Suprapubic skin (tissue), 4 donors: Measurements from ENCODE around the gene PEPD. TPM values are rescaled to one million over a fixed set of nuclear protein-coding genes. Genes with fewer than 3 reads are reported as not detected.
"Not testable (repeated sequence)": the region's sequence is repeated elsewhere in the genome, so short reads cannot be mapped to it uniquely, and the experiment has no call there.

Source experiments
- DNase-seq, 2 donors: peaks; one replicate each; pipeline ENCODE4 v3.0.0-alpha.2; 2019; ENCODE audit warnings: low spot score in 2 of 2
- H3K27ac ChIP-seq: fragments of 200-600 bp; sonication (generic); one replicate; pipeline ENCODE4 v1.5.1; 2019
- H3K27me3 ChIP-seq: fragments of 200-600 bp; sonication (generic); one replicate; pipeline ENCODE4 v1.5.1; 2019
- H3K36me3 ChIP-seq: fragments of 200-600 bp; sonication (generic); one replicate; pipeline ENCODE4 v1.5.1; 2019
- H3K4me1 ChIP-seq: fragments of 200-600 bp; sonication (generic); one replicate; pipeline ENCODE4 v1.5.1; 2019
- H3K4me3 ChIP-seq: fragments of 200-600 bp; sonication (generic); one replicate; pipeline ENCODE4 v1.5.1; 2019; ENCODE audit warnings: mild to moderate bottlenecking
- H3K9me3 ChIP-seq: fragments of 200-600 bp; sonication (generic); one replicate; pipeline ENCODE4 v1.5.1; 2019
- EP300 ChIP-seq: sonication (generic); formaldehyde crosslinking; IDR thresholded peaks from one replicate; pipeline ENCODE4 v1.6.1; 2017; ENCODE audit warnings: antibody characterized with exemption
- POLR2A ChIP-seq, 2 donors: fragments of 450-650 bp; IDR thresholded peaks; one replicate each; pipeline ENCODE4 v1.6.1; 2017; ENCODE audit warnings: antibody characterized with exemption in 2 of 2, mild to moderate bottlenecking in 2 of 2, moderate library complexity in 2 of 2
- POLR2AphosphoS5 ChIP-seq, 3 donors: sonication (generic); formaldehyde crosslinking; IDR thresholded peaks; one replicate each; pipeline ENCODE4 v1.6.1; 2017; ENCODE audit warnings: antibody characterized with exemption in 3 of 3
- WGBS: methylation state at CpG from one replicate; pipeline ENCODE4 v1.1.5; 2018; 5-methylcytosine and 5-hydroxymethylcytosine counted together
- total RNA-seq, 4 donors: library from RNA; depleted of rRNA; stranded (reverse); fragments of >200 nt; gene quantifications; one replicate each; pipeline ENCODE4 v1.1.0, GENCODE V29; 2016
- TF ChIP-seq, protein P1 (sequence below), 2 donors: fragments of 200-600 bp in 1 of 2; fragments of 450-650 bp in 1 of 2; sonication (generic) in 1 of 2; IDR thresholded peaks; one replicate each; pipeline ENCODE4 v1.5.1; 2016 to 2019; ENCODE audit warnings: antibody characterized with exemption in 2 of 2, mild to moderate bottlenecking in 1 of 2, moderate library complexity in 1 of 2

PEPD gene
- total RNA-seq, 4 donors from 2014 or later: 35.2 to 73.8 (median 55.9) TPM

DNA sequence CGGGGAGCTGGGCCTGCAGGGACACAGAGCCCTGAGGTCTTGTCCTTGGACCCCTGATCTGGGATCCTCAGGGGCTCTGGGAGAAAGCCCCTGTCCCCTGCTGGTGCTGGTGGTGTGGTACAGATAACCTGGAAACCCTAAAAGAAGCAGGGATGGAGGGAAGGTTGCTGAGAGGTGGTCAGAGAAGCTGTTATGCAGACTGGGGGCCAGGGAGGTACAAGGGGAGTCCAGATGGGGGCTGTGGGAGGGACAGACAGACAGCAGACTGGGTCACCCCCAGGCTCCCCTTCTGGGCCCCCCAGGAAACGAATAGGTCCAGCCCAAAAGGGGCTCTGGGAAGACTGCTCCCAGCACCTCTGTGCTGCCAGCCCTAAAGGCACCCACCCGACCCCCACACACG lies 34.7 kb upstream of the PEPD start:
- Histone ChIP-seq H3K9me3 (no peaks in the 10 kb centered on the region), H3K27ac (no peak overlapping the region), H3K4me3 (no peak overlapping the region), H3K36me3 (no peaks in the 10 kb centered on the region), H3K27me3 (peaks cover 8% of the 10 kb centered on the region), H3K4me1 (peaks cover 9% of the 10 kb centered on the region)
- no peak for DNase-seq
- TF ChIP-seq POLR2AphosphoS5 (IDR thresholded peaks at IDR 0.05): no peak
- TF ChIP-seq, protein P1, sequence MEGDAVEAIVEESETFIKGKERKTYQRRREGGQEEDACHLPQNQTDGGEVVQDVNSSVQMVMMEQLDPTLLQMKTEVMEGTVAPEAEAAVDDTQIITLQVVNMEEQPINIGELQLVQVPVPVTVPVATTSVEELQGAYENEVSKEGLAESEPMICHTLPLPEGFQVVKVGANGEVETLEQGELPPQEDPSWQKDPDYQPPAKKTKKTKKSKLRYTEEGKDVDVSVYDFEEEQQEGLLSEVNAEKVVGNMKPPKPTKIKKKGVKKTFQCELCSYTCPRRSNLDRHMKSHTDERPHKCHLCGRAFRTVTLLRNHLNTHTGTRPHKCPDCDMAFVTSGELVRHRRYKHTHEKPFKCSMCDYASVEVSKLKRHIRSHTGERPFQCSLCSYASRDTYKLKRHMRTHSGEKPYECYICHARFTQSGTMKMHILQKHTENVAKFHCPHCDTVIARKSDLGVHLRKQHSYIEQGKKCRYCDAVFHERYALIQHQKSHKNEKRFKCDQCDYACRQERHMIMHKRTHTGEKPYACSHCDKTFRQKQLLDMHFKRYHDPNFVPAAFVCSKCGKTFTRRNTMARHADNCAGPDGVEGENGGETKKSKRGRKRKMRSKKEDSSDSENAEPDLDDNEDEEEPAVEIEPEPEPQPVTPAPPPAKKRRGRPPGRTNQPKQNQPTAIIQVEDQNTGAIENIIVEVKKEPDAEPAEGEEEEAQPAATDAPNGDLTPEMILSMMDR (IDR thresholded peaks at IDR 0.05): no peak
- TF ChIP-seq EP300: no peak
- TF ChIP-seq POLR2A (IDR thresholded peaks at IDR 0.05): no peak
- 70% methylated on average over 4 of the region's 4 CpGs for WGBS

DNA sequence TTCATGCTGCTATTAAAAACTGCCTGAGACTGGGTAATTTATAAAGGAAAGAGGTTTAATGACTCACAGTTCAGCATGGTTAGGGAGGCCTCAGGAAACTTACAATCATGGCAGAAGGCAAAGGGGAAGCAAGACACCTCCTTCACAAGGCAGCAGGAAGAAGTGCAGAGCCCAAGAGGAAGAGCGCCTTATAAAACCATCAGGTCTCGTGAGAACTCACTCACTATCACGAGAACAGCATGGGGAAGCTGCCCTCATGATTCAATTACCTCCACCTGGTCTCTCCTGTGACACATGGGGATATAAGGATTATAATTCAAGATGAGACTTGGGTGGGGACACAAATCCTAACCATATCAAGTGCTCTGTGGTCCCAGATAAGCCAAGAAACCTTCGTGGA lies 34.1 kb upstream of the PEPD start:
- H3K27me3 ChIP-seq, H3K27ac ChIP-seq, H3K4me3 ChIP-seq, DNase-seq, H3K36me3 ChIP-seq, H3K4me1 ChIP-seq, H3K9me3 ChIP-seq: not testable (repeated sequence)
- WGBS: 86% methylated on average over 4 of the region's 4 CpGs

DNA sequence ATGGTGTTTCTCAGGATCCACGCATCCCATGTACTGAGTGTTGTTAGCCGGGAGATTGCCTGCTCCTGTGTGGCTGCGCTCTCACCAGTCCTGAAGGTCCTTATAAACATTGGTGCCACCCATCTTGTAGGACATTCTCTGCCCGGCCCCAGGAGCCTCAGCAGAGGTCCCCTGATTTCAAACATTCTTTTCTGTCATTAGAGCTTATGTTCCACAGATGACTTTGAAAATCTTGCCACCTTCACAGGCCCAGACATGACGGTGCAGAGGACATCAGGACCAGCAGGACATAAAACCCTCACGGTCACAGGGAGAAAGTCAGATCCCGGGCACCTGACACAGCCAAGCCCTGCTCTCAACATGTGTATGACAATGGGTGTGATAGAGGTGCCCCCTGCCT lies 33.2 kb upstream of the PEPD start:
- Histone ChIP-seq H3K4me1 (peaks cover 9% of the 10 kb centered on the region), H3K27ac (no peak overlapping the region), H3K27me3 (peaks cover 8% of the 10 kb centered on the region), H3K4me3 (no peak overlapping the region), H3K36me3 (no peaks in the 10 kb centered on the region), H3K9me3 (no peaks in the 10 kb centered on the region)
- WGBS: 87% methylated on average over 7 of the region's 7 CpGs
- no peak for DNase-seq
- TF ChIP-seq POLR2A (IDR thresholded peaks at IDR 0.05) (no peak), EP300 (no peak), POLR2AphosphoS5 (IDR thresholded peaks at IDR 0.05) (no peak)
- TF ChIP-seq, protein P1 (IDR thresholded peaks at IDR 0.05): no peak

DNA sequence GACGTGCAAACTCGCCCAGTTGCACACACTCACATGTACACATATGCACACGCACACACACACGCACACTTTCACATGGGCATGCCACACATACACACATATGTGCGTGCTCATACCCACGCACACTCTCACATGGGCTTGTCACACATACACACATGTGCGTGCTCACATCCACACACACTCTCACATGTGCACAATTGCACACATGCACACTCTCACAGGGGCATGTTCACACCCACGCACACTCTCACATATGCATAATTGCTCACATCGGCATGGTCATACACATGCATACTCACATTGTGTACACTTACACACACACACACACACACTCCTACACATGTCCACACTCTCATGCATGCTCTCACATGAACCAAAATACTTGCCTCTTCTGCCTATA lies 32.8 kb upstream of the PEPD start:
- H3K4me1 ChIP-seq: peaks cover 9% of the 10 kb centered on the region
- H3K4me3 ChIP-seq: no peak overlapping the region
- 96% methylated on average over 9 of the region's 9 CpGs for WGBS
- no peaks in the 10 kb centered on the region for H3K9me3 ChIP-seq
- DNase-seq: no peak
- no peak for TF ChIP-seq POLR2A (IDR thresholded peaks at IDR 0.05)
- TF ChIP-seq EP300: no peak
- TF ChIP-seq, protein P1 (IDR thresholded peaks at IDR 0.05): no peak
- no peak for TF ChIP-seq POLR2AphosphoS5 (IDR thresholded peaks at IDR 0.05)
- peaks cover 8% of the 10 kb centered on the region for H3K27me3 ChIP-seq
- H3K36me3 ChIP-seq: no peaks in the 10 kb centered on the region
- no peak overlapping the region for H3K27ac ChIP-seq

DNA sequence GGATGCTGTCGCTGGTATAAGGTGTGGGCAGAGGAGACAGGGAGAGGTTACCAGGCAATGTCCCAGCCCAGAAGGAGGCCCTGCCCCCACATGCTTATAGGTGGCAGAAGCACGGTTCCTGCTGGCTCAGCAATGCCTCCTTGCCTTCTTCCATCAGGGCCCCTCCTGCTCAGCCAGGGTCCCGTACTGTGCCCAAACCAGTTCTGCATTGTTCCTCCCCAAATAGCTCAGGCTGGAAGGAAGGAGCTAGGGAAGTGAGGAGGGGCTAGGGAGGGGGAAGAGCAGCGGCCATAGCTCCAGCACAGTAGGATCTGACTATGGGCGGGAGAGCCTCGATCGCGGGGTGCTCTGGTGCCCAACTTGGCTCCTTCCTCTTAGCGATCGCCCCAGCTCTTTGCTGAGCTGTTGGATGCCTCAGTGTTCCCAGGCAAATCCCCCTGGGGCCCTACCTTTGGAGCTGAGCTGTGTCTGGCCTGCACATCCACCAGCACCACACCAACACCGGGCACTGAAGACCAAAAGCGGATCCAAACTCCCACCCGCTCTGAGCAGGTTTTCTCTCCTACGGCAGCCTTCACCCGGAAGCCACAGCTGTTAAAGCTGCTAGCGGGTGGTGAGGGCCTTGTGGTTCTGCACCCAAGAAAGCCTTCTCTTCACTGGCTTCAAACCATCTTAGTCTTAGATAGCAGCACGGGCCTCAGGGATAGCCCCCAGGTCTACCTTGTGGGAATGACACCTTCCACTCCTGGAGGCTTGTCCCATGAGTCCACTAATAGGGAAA lies 32.1 kb upstream of the PEPD start:
- TF ChIP-seq POLR2A (IDR thresholded peaks at IDR 0.05): no peak
- TF ChIP-seq POLR2AphosphoS5 (IDR thresholded peaks at IDR 0.05): no peak
- TF ChIP-seq, protein P1 (IDR thresholded peaks at IDR 0.05): no peak
- TF ChIP-seq EP300: no peak
- Histone ChIP-seq H3K27me3 (peaks cover 6% of the 10 kb centered on the region), H3K36me3 (no peaks in the 10 kb centered on the region), H3K4me3 (no peak overlapping the region), H3K4me1 (peaks cover 6% of the 10 kb centered on the region), H3K27ac (no peak overlapping the region), H3K9me3 (no peaks in the 10 kb centered on the region)
- no peak for DNase-seq
- WGBS: 71% methylated on average over 15 of the region's 17 CpGs

DNA sequence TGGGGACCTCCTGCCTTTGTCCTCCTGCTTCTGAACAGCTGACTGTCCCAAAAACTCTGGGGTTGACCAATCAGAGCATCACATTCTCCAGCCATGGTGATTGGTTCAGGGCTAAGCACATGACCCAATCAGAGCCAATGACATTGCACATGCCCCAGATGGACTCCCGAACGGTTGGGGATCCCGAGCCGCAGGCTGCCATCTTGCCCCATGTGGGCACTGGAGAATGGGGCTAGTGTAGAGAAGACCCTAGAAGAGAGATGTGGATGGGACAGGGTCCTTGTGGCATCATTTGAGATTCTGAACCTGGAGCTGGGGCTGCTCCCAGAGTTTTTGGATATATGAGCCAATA lies 31.3 kb upstream of the PEPD start:
- TF ChIP-seq EP300 (no peak), POLR2AphosphoS5 (IDR thresholded peaks at IDR 0.05) (no peak), POLR2A (IDR thresholded peaks at IDR 0.05) (no peak)
- TF ChIP-seq, protein P1 (IDR thresholded peaks at IDR 0.05): no peak
- Histone ChIP-seq H3K36me3 (no peaks in the 10 kb centered on the region), H3K27me3 (peaks cover 6% of the 10 kb centered on the region), H3K9me3 (no peaks in the 10 kb centered on the region), H3K4me1 (no peaks in the 10 kb centered on the region), H3K27ac (no peak overlapping the region), H3K4me3 (no peak overlapping the region)
- DNase-seq: no peak
- 100% methylated on average over 4 of the region's 4 CpGs for WGBS
